Ishikawa (cell line): ENCODE results near the gene THAP6.

Experiments used
- CEBPB ChIP-seq: IDR thresholded peaks from 2 replicates; pipeline ENCODE4 v1.6.1; 2012
- CREB1 ChIP-seq: IDR thresholded peaks from 2 replicates; pipeline ENCODE4 v1.6.1; 2012; ENCODE audit warnings: low read depth
- EGR1 ChIP-seq: IDR thresholded peaks from 2 replicates; pipeline ENCODE4 v1.6.1; 2012
- EP300 ChIP-seq: IDR thresholded peaks from 2 replicates; pipeline ENCODE4 v1.6.1; 2012; ENCODE audit warnings: borderline replicate concordance
- FOXM1 ChIP-seq: IDR thresholded peaks from 2 replicates; pipeline ENCODE4 v1.6.1; 2012; ENCODE audit warnings: low read depth, borderline replicate concordance
- NFIC ChIP-seq: IDR thresholded peaks from 2 replicates; pipeline ENCODE4 v1.6.1; 2012
- RAD21 ChIP-seq: IDR thresholded peaks from 2 replicates; pipeline ENCODE4 v1.6.1; 2012; ENCODE audit warnings: low read depth
- TAF1 ChIP-seq: IDR thresholded peaks from 2 replicates; pipeline ENCODE4 v1.6.1; 2012; ENCODE audit warnings: low read depth, mild to moderate bottlenecking
- TCF12 ChIP-seq: IDR thresholded peaks from 2 replicates; pipeline ENCODE4 v1.6.1; 2012; ENCODE audit warnings: low read depth
- TEAD4 ChIP-seq: IDR thresholded peaks from 2 replicates; pipeline ENCODE4 v1.6.1; 2012
- YY1 ChIP-seq: IDR thresholded peaks from 2 replicates; pipeline ENCODE4 v1.6.1; 2012; ENCODE audit warnings: low read depth
- ZBTB7A ChIP-seq: IDR thresholded peaks from 2 replicates; pipeline ENCODE4 v1.6.1; 2012; ENCODE audit warnings: low read depth
- TF ChIP-seq, protein P1 (sequence below): IDR thresholded peaks from 2 replicates; pipeline ENCODE4 v1.6.1; 2012
- TF ChIP-seq, protein P2 (sequence below): IDR thresholded peaks from 2 replicates; pipeline ENCODE4 v1.6.1; 2012; ENCODE audit warnings: low read depth, mild to moderate bottlenecking
- TF ChIP-seq, protein P3 (sequence below): IDR thresholded peaks from 2 replicates; pipeline ENCODE4 v1.6.1; 2012

THAP6 gene

DNA sequence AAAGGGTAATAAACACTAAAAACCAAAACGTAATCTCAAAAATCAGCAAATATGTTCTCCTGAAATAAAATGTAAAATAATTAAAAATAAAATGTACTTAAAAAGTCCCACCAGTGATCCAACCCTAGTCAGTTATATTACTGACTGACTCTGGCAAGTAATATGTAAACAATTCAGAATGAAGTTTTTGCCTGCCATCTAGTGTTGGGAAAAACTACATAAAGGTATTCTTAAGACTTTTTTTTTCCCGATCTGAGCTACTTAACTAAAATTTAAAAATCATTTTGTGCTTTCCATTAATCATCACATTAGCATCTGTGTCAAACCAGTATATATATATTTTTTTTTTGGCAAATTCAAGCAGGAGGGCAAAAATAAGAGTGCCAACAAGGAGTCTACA is 24.1 kb upstream of the THAP6 start:
- 0 out of 2 replicates have a peak, but pooled peaks have one; percentile 12 for TF ChIP-seq RAD21
- no peak for TF ChIP-seq EGR1

DNA sequence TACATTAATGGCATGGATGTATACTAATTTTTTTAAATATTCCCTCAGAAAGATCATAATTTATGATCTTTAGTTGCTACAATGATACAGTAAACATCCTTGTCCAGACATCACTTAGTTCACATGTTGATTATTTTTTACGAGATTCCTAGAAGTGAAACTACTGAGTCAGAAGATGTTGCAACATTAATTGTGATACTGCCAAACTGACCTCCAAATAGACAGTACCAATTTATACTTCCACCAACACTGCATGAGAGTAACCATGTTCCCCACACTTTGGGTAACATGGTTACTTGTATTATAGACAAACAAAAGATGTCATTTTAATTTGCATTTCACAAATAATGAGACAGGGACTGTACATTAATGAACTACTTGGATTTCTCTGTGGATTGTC is 19.7 kb upstream of the THAP6 start:
- TF ChIP-seq FOXM1 (no peak), ZBTB7A (no peak), TCF12 (no peak), TEAD4 (no peak), EGR1 (no peak), RAD21 (no peak), CREB1 (no peak), TAF1 (no peak), NFIC (no peak), CEBPB (no peak), EP300 (no peak)
- TF ChIP-seq, protein P1, sequence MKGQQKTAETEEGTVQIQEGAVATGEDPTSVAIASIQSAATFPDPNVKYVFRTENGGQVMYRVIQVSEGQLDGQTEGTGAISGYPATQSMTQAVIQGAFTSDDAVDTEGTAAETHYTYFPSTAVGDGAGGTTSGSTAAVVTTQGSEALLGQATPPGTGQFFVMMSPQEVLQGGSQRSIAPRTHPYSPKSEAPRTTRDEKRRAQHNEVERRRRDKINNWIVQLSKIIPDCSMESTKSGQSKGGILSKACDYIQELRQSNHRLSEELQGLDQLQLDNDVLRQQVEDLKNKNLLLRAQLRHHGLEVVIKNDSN, result no peak
- TF ChIP-seq, protein P2, sequence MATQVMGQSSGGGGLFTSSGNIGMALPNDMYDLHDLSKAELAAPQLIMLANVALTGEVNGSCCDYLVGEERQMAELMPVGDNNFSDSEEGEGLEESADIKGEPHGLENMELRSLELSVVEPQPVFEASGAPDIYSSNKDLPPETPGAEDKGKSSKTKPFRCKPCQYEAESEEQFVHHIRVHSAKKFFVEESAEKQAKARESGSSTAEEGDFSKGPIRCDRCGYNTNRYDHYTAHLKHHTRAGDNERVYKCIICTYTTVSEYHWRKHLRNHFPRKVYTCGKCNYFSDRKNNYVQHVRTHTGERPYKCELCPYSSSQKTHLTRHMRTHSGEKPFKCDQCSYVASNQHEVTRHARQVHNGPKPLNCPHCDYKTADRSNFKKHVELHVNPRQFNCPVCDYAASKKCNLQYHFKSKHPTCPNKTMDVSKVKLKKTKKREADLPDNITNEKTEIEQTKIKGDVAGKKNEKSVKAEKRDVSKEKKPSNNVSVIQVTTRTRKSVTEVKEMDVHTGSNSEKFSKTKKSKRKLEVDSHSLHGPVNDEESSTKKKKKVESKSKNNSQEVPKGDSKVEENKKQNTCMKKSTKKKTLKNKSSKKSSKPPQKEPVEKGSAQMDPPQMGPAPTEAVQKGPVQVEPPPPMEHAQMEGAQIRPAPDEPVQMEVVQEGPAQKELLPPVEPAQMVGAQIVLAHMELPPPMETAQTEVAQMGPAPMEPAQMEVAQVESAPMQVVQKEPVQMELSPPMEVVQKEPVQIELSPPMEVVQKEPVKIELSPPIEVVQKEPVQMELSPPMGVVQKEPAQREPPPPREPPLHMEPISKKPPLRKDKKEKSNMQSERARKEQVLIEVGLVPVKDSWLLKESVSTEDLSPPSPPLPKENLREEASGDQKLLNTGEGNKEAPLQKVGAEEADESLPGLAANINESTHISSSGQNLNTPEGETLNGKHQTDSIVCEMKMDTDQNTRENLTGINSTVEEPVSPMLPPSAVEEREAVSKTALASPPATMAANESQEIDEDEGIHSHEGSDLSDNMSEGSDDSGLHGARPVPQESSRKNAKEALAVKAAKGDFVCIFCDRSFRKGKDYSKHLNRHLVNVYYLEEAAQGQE, result no peak
- TF ChIP-seq, protein P3, sequence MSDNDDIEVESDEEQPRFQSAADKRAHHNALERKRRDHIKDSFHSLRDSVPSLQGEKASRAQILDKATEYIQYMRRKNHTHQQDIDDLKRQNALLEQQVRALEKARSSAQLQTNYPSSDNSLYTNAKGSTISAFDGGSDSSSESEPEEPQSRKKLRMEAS, result no peak

DNA sequence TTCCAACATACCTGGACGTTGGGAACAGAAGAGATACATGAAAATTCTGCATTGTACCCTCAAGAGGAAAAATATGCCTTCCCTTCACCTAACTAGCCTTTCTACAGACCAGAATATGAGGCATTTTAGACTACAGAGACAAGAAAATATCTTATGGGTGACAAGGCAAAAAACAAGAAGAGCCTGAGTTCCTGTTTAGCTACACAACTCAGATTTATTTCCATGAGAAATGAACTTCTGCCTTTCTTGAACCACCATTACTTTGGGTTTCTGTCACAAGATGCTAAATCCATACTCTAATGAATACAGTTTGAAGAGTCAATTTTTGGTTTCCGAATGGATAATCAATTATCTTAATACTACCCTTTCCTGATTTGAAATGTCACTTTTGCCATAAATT is 18.8 kb upstream of the THAP6 start:
- TF ChIP-seq FOXM1 (no peak), RAD21 (no peak), CEBPB (no peak), TEAD4 (no peak), TCF12 (no peak), ZBTB7A (no peak), CREB1 (no peak), NFIC (no peak), EP300 (no peak), EGR1 (no peak), TAF1 (no peak), YY1 (no peak)
- TF ChIP-seq, protein P1, result no peak
- TF ChIP-seq, protein P2, result no peak
- TF ChIP-seq, protein P3, result no peak

DNA sequence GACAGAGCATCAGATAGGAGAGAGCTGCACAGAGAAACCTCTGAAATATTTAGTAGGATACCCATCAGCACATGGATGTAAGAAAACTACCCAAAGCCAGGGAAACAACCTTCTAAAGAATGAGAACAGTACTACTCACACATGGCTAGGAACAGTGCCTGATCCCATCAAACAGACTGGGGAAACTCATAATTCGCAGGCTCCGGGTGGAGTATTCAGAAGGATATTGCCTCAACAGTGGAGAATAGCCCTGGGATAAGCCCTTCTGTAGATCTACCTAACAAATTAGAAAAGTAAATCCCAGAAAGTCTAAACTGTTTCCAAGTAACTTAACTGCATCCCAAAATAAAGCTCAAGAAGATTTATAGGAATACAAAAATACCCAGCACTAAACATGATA is 17.9 kb upstream of the THAP6 start:
- TF ChIP-seq ZBTB7A, result no peak
- TF ChIP-seq, protein P3, result no peak
- no peak for TF ChIP-seq YY1
- no peak for TF ChIP-seq EP300
- TF ChIP-seq NFIC, result no peak
- no peak for TF ChIP-seq CEBPB
- TF ChIP-seq, protein P2, result no peak
- no peak for TF ChIP-seq TEAD4
- TF ChIP-seq RAD21, result no peak
- TF ChIP-seq FOXM1, result no peak
- TF ChIP-seq EGR1, result no peak

DNA sequence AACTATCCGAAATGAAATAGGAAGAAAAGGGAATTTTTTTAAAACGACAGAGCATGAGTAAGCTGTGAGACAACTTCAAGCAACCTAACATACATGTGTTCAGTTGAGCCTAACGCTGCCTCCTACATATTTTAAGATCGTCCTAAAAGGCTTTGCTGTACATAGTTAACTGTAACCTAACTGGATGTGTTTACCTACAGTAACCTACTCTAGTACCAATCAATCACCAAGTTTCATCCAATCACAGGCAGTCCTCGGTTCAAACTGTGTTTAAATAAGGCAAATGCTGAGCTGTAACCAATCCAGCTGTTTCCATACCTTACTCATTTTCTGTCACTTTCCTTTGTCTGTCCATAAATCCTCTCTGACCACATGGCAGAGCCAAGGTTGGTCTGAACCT is 17.1 kb upstream of the THAP6 start:
- TF ChIP-seq TEAD4 (no peak), EP300 (no peak), TAF1 (no peak), YY1 (no peak), NFIC (no peak), RAD21 (no peak), CEBPB (no peak), CREB1 (no peak), FOXM1 (no peak), EGR1 (no peak), ZBTB7A (no peak)
- TF ChIP-seq, protein P1, result no peak
- TF ChIP-seq, protein P2, result no peak
- TF ChIP-seq, protein P3, result no peak
